ENCODE data around the gene MAPRE2. TPM values are rescaled to one million over a fixed set of nuclear protein-coding genes. Genes with fewer than 3 reads are reported as not detected.
A peak's percentile ranks its signal among the peaks of the same experiment; 100 is the strongest.

The MAPRE2 gene
- total and polyA plus RNA-seq, 2 of the 13 experiments (the other 11 are each of a cell fraction or from before 2014, with no cell fraction given): 34.5 to 67.9 TPM

DNA sequence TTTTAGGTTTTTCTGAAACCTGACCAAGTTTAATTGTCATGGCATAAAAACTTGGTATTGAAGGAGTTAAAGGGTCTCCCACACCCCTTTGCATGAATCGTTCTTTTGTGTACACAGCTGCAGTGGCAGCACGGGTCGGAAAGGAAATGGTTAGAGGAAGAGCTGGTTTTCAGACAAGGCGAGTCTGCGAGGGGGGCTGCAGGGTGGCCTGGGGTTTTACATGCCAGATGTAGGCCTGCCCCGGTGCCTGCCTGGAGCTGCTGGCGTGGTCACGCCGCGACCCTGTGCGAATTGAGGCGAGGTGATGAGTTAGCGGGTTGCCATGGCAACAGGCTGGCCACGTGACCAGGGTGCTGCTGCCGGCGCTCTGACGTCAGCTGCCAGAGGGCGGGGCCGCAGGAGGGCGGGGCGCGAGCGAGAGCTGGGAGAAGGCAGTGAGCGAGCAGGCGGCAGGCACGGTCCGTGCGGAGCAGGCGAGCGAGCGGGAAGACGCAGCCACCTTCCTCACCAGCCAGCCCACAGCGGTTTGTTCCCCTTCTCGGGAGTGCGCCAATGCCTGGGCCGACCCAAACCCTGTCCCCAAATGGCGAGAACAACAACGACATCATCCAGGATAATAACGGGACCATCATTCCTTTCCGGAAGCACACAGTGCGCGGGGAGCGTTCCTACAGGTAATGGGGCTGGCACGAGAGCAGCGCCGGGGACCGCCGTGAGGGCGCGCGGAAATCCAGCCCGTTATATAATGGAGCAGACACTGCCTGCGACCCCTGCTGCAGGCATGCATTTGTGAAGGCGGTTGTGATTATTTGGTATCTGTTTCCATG is at the start of gene MAPRE2 (continued):
- TF ChIP-seq, protein P1, sequence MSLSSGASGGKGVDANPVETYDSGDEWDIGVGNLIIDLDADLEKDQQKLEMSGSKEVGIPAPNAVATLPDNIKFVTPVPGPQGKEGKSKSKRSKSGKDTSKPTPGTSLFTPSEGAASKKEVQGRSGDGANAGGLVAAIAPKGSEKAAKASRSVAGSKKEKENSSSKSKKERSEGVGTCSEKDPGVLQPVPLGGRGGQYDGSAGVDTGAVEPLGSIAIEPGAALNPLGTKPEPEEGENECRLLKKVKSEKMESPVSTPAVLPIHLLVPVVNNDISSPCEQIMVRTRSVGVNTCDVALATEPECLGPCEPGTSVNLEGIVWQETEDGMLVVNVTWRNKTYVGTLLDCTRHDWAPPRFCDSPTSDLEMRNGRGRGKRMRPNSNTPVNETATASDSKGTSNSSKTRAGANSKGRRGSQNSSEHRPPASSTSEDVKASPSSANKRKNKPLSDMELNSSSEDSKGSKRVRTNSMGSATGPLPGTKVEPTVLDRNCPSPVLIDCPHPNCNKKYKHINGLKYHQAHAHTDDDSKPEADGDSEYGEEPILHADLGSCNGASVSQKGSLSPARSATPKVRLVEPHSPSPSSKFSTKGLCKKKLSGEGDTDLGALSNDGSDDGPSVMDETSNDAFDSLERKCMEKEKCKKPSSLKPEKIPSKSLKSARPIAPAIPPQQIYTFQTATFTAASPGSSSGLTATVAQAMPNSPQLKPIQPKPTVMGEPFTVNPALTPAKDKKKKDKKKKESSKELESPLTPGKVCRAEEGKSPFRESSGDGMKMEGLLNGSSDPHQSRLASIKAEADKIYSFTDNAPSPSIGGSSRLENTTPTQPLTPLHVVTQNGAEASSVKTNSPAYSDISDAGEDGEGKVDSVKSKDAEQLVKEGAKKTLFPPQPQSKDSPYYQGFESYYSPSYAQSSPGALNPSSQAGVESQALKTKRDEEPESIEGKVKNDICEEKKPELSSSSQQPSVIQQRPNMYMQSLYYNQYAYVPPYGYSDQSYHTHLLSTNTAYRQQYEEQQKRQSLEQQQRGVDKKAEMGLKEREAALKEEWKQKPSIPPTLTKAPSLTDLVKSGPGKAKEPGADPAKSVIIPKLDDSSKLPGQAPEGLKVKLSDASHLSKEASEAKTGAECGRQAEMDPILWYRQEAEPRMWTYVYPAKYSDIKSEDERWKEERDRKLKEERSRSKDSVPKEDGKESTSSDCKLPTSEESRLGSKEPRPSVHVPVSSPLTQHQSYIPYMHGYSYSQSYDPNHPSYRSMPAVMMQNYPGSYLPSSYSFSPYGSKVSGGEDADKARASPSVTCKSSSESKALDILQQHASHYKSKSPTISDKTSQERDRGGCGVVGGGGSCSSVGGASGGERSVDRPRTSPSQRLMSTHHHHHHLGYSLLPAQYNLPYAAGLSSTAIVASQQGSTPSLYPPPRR (CRISPR knock-in tag; IDR thresholded peaks at IDR 0.05; ENCODE audit: borderline replicate concordance): peak; percentile 66; the same call in 1 of the 2 replicates
- TF ChIP-seq PRMT3 (CRISPR knock-in tag; IDR thresholded peaks at IDR 0.05; ENCODE audit: borderline replicate concordance, low read depth): no peak
- TF ChIP-seq ARNTL (CRISPR knock-in tag; IDR thresholded peaks at IDR 0.05): peak; percentile 42; the same call in 1 of the 2 replicates
- TF ChIP-seq ZNF589 (CRISPR knock-in tag; conservative IDR thresholded peaks at IDR 0.05): 0 out of 2 replicates have a peak, but pooled peaks have one; percentile 47
- peak; percentile 85 for TF ChIP-seq ZMYM4 (CRISPR knock-in tag; IDR thresholded peaks at IDR 0.05)
- no peak for TF ChIP-seq RBM39 (IDR thresholded peaks at IDR 0.05; ENCODE audit: low read depth, low read length, poor library complexity, severe bottlenecking)
- TF ChIP-seq, protein P2, sequence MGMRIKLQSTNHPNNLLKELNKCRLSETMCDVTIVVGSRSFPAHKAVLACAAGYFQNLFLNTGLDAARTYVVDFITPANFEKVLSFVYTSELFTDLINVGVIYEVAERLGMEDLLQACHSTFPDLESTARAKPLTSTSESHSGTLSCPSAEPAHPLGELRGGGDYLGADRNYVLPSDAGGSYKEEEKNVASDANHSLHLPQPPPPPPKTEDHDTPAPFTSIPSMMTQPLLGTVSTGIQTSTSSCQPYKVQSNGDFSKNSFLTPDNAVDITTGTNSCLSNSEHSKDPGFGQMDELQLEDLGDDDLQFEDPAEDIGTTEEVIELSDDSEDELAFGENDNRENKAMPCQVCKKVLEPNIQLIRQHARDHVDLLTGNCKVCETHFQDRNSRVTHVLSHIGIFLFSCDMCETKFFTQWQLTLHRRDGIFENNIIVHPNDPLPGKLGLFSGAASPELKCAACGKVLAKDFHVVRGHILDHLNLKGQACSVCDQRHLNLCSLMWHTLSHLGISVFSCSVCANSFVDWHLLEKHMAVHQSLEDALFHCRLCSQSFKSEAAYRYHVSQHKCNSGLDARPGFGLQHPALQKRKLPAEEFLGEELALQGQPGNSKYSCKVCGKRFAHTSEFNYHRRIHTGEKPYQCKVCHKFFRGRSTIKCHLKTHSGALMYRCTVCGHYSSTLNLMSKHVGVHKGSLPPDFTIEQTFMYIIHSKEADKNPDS (CRISPR knock-in tag; IDR thresholded peaks at IDR 0.05): 0 out of 2 replicates have a peak, but pooled peaks have one; percentile 69
- TF ChIP-seq ZNF510 (CRISPR knock-in tag; IDR thresholded peaks at IDR 0.05; ENCODE audit: low read depth): peak; percentile 95; the same call in 1 of the 2 replicates
- TF ChIP-seq, protein P3, sequence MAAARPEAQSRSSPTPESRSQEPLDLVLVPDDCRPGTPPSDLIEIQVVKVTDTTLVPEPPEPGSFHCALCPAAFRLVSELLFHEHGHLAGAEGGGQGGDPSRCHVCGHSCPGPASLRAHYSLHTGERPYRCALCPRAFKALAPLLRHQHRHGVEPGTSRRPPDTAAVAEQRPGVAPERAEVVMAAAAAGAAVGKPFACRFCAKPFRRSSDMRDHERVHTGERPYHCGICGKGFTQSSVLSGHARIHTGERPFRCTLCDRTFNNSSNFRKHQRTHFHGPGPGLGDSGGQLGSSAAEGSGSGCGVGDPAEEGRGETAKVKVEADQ (CRISPR knock-in tag; IDR thresholded peaks at IDR 0.05; ENCODE audit: borderline replicate concordance): no peak
- TF ChIP-seq RAD21 (CRISPR knock-in tag; IDR thresholded peaks at IDR 0.05): 0 out of 2 replicates have a peak, but pooled peaks have one; percentile 39
- no peak for TF ChIP-seq ZZZ3 (CRISPR knock-in tag; IDR thresholded peaks at IDR 0.05; ENCODE audit: borderline replicate concordance)
- peak; percentile 97; the same call in 2 of the 3 replicates for TF ChIP-seq MXI1 (IDR thresholded peaks at IDR 0.05; ENCODE audit: borderline replicate concordance, low read depth, low read length)
- TF ChIP-seq ZNF24 (IDR thresholded peaks at IDR 0.05): no peak
- 0 out of 2 replicates have a peak, but pooled peaks have one; percentile 62 for TF ChIP-seq ZNF839 (CRISPR knock-in tag; IDR thresholded peaks at IDR 0.05; ENCODE audit: borderline replicate concordance)
- peak; percentile 72; the same call in 1 of the 2 replicates for TF ChIP-seq MYC (CRISPR knock-in tag; IDR thresholded peaks at IDR 0.05; ENCODE audit: borderline replicate concordance)
- TF ChIP-seq, protein P4, sequence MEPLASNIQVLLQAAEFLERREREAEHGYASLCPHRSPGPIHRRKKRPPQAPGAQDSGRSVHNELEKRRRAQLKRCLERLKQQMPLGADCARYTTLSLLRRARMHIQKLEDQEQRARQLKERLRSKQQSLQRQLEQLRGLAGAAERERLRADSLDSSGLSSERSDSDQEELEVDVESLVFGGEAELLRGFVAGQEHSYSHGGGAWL (CRISPR knock-in tag; IDR thresholded peaks at IDR 0.05): peak; percentile 41; the same call in 1 of the 2 replicates
- no peak for TF ChIP-seq ZNF615 (CRISPR knock-in tag; IDR thresholded peaks at IDR 0.05; ENCODE audit: borderline replicate concordance)

Data from HepG2 (cell line).